ENCODE data around the gene IFNLR1.

Gene IFNLR1

DNA sequence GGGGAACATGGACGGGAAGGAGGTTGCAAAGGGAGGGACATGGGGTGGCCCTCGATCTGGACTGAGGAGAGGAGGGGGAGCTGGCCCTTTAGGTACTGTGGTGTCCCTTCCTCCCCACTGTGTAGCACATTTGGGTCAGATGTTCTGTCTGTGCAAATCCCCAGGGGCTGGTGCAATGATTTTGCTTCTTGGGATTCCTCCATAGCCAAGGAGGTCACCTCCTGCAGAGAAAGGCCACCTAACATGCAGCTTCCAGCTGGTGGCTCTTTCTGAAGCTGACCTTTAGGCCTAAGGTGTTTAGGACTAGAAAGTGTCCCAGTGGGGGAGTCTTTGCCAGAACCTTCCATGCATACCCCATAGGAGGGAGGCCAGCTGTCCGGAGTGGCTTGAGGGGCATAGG is 66.1 kb downstream of the IFNLR1 start:
- DNase-seq (ENCODE audit: low read depth): no peak

GRCh38 chr1:24119859-24120756 is 67.0 kb downstream of the IFNLR1 start:
- no peak for DNase-seq (ENCODE audit: low read depth)

DNA sequence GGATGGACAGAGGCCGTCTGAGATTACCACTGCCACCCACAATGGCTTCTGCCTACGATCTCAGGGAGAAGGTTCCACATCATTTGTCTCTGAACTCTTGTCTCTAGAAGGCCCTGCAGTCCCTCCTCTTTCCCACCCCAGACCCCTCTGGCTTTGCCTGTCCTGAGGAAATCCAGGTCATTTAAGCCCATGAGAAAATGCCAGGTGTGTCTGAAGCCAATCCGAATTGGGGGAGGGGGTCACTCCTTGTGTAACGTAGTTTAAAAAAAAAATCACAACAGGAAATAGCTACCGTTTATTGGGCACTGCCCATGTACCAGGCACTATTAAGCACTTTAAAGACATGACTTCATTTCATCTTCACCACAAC is 67.6 kb downstream of the IFNLR1 start:
- no peak for DNase-seq (ENCODE audit: low read depth)

DNA sequence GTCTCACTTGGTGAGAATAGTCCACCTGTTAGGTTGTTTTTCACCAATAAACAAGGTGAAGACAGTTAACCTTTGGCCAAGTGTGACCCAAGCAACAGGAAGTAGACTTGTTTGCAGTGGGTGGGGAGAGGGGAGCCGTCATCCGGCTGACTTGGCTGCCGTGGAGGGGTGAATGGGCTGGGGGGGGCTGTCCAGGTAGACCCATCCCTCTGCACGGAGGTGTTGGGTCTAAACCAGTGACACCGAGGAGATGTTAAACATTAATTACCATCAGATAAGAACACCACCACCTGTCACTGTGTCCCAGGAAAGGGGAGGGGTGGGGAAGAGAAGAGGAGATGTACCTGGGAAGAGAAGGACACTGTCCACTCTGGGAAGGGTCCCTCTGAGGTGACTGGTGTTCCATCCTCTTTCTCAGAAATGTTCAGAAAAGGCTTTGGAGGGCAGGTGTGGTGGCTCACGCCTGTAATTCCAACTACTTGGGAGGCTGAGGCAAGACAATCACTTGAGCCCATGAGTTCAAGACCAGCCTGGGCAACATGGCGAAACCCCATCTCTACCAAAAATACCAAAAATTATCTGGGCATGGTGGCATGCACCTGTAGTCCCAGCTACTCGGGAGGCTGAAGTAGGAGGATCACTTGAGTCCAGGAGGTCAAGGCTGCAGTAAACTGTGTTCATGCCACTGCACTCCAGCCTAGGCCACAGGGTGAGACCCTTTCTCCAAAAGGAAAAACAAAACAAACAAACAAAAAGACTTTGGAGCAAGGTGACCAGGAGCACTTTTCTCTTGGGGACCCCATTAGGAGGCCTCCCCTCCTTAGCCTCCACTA is 68.5 kb downstream of the IFNLR1 start:
- no peak for DNase-seq (ENCODE audit: low read depth)

DNA sequence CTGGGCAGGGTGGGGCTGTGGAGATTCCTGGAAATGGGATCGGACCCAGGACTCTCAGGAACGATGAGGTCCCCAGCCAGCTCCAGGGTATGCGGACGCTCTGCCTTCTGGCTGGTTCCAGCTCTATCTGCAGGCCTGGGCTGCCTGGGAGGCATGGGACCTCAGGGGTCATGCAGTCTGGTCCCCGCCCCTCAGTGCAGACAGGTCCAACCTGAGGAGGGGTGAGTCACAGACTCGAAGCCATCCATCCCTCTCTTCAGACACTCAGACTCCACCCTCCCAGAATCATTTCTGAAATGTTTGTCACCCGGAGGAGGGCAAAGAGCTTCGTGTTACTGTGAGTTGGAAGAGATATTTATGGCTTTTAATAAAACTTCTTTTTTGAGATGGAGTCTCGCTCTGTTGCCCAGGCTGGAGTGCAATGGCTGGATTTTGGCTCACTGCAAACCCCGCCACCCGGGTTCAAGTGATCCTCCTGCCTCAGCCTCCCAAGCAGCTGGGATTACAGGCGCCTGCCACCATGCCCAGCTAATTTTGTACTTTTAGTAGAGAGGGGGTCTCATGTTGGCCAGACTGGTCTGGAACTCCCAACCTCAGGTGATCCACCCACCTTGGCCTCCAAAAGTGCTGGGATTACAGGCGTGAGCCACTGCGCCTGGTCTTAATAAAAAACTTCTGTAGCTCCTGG is 69.2 kb downstream of the IFNLR1 start:
- peak; percentile 73 for DNase-seq (ENCODE audit: low read depth)

DNA sequence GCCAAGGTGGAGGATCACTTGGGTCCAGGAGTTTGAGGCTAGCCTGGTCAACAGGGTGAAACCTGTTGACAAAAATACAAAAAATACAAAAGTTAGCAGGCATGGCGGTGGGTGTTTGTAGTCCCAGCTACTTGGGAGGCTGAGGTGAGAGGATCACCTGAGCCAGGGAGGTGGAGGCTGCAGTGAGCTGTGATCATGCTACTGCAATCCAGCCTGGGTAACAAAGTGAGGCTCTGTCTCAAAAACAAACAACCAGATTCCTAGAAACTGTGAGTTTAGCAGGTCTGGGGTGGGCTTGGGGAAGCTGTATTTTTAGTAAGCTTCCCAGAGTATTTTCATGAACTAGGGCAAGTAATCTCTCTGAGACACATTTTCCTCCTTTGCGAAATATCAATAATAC is 70.0 kb downstream of the IFNLR1 start:
- no peak for DNase-seq (ENCODE audit: low read depth)

- DNase-seq (ENCODE audit: low read depth): no peak
These were observed 72.3 kb downstream of the IFNLR1 start for GRCh38 chr1:24114753-24115152.

DNA sequence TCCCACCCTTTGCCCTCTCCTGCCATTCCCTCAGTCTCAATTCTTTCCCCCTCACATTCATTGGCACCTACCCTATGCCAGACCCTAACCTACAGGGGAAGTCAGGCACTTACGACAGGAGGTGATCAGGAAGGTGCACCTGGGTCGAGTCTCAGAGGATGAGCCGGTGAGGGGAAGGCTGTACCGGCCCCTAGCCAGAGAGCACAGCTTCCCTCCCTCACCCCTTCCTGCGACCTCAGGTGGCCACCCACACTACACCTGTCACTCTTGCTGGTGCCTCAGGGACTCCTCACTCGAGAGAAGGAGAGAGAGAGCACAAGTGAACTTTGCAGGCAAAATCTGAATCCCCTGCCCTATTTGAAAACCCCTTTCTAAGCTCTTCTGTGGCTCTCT is 73.5 kb downstream of the IFNLR1 start:
- no peak for DNase-seq (ENCODE audit: low read depth)

GRCh38 chr1:24111996-24112779 is 74.9 kb downstream of the IFNLR1 start, which contains the start of gene MYOM3:
Gene MYOM3, minus strand, starts transcription at chr1:24112135. Its CDS starts 3,499 bp downstream, at chr1:24108636.
- DNase-seq (ENCODE audit: low read depth): peak; percentile 71

- DNase-seq (ENCODE audit: low read depth): no peak
These were observed 75.7 kb downstream of the IFNLR1 start for GRCh38 chr1:24111262-24111995.

DNA sequence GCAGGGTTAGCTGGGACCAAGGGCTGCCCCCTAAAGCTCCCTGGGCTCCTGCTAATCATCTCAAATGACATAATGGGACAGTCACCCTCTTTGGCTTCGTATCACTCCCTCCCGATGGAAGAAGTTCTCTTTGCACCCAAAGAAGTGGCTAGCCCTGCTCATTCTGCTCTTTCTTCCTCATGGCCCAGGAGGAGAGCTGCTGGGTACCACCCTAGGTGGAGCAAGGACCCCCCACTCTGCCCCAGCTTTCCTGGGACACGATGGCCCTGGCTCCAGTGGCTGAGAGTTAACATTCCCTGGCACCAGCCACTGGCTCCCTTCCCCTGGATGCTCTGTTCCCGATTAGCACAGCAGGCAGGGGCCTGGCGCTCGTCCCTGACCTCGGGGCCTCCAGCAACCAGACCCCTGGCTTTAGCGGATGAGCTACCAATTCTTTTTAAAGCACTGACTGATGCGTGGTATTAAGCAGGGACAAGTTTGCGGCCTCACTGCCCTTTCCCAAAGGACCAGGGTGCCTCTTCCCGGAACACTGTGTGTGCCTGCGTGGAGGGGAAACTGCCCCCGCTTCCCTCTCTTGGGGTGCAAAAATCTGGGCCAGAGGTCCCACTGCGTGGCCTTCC is 76.3 kb downstream of the IFNLR1 start:
- no peak for DNase-seq (ENCODE audit: low read depth)

- no peak for DNase-seq (ENCODE audit: low read depth)
These were observed 77.2 kb downstream of the IFNLR1 start for GRCh38 chr1:24109686-24110475.

DNA sequence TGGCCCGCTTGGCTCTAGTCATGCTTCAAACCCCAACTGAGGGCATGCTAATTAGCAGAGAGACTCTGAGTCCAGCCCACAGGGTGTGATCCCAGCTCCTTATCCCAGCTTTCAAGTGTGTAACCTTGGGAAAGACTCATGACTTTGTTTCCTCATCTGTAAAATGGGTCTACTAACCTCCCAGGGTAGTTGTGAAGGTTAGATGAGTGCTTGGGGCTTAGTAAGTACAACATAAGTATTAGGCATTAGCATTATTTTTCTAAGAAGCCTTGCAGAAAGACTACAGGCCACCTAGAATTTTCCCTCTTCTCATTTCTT is 78.0 kb downstream of the IFNLR1 start:
- DNase-seq (ENCODE audit: low read depth): no peak

- peak; percentile 86 for DNase-seq (ENCODE audit: low read depth)
These were observed 78.5 kb downstream of the IFNLR1 start for GRCh38 chr1:24108334-24109165.

GRCh38 chr1:24107462-24108138 is 79.5 kb downstream of the IFNLR1 start:
- peak; percentile 58 for DNase-seq (ENCODE audit: low read depth)

DNA sequence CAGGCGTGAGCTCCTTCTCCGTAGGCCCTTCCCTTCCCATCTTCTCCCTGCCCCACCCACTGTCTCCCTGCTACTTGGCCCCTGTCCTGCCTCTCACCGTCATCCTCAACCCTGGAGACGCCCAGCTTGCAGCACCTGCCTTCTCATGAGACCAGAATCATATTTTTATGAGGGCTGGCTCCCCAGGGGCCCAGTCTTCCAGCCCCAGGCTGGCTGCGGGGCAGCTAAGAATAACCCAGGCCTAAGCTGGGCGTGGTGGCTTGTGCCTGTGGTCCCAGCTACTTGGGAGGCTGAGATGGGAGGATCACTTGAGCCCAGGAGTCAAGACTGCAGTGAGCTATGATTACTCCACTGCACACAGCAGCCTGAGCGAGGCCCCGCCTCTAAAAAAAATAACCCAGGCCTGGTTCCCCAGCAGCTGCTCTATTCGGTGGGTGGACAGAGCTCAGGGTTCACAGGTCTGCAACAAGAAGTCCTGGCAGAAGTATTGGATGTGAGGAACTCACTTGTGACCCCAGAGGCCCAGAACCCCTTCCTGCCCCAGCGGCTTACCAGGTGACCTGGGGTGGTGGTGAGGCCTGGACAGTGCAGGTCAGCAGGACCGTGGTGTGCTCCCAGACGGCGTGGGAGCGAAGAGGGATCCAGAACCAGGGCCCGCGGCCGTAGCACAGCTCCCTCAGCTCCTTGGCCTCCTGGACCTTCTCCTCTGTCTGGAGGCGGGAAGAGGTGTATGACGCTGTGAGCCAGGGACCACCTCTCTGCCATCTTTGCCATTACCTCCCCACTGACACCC is 81.5 kb downstream of the IFNLR1 start:
- no peak for DNase-seq (ENCODE audit: low read depth)

GRCh38 chr1:24104854-24105253 is 82.2 kb downstream of the IFNLR1 start:
- DNase-seq (ENCODE audit: low read depth): no peak
